ENCODE measurements around the gene SMR3B. TPM values are rescaled to one million over a fixed set of nuclear protein-coding genes. Genes with fewer than 3 reads are reported as not detected.

Gene SMR3B
- total and polyA plus RNA-seq, 4 donors: not detected

DNA sequence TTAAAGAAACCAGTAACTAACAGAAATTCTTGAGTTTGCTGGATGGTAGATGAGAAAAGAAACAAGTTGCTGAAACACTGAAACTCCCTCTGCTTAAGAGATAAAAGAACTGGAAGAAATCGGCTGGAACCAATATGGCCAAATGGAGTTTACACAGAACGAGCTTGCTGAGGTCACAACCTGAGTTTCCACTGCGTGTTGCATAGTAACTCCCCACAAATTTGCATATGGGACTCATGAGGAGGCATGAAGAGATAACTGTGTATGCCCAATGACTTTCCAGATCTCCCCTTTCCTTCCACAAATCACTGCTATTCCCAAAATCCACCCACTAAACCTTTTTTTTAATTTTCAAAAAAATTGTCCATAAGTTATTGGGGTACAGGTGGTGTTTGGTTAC, 10.2 kb upstream of the SMR3B start:
- TF ChIP-seq, protein P1, sequence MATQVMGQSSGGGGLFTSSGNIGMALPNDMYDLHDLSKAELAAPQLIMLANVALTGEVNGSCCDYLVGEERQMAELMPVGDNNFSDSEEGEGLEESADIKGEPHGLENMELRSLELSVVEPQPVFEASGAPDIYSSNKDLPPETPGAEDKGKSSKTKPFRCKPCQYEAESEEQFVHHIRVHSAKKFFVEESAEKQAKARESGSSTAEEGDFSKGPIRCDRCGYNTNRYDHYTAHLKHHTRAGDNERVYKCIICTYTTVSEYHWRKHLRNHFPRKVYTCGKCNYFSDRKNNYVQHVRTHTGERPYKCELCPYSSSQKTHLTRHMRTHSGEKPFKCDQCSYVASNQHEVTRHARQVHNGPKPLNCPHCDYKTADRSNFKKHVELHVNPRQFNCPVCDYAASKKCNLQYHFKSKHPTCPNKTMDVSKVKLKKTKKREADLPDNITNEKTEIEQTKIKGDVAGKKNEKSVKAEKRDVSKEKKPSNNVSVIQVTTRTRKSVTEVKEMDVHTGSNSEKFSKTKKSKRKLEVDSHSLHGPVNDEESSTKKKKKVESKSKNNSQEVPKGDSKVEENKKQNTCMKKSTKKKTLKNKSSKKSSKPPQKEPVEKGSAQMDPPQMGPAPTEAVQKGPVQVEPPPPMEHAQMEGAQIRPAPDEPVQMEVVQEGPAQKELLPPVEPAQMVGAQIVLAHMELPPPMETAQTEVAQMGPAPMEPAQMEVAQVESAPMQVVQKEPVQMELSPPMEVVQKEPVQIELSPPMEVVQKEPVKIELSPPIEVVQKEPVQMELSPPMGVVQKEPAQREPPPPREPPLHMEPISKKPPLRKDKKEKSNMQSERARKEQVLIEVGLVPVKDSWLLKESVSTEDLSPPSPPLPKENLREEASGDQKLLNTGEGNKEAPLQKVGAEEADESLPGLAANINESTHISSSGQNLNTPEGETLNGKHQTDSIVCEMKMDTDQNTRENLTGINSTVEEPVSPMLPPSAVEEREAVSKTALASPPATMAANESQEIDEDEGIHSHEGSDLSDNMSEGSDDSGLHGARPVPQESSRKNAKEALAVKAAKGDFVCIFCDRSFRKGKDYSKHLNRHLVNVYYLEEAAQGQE (IDR thresholded peaks at IDR 0.05): no peak
- TF ChIP-seq GABPA (IDR thresholded peaks at IDR 0.05 in 1 of 2, conservative IDR thresholded peaks at IDR 0.05 in 1 of 2): no peak
- no peak for TF ChIP-seq HNF4A (conservative IDR thresholded peaks at IDR 0.05)
- TF ChIP-seq, protein P2, sequence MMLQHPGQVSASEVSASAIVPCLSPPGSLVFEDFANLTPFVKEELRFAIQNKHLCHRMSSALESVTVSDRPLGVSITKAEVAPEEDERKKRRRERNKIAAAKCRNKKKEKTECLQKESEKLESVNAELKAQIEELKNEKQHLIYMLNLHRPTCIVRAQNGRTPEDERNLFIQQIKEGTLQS (IDR thresholded peaks at IDR 0.05): no peak
- no peak for TF ChIP-seq NR2F2 (IDR thresholded peaks at IDR 0.05)
- no peak for TF ChIP-seq TAF1 (conservative IDR thresholded peaks at IDR 0.05)
- TF ChIP-seq RAD21 (IDR thresholded peaks at IDR 0.05): no peak
- TF ChIP-seq, protein P3, sequence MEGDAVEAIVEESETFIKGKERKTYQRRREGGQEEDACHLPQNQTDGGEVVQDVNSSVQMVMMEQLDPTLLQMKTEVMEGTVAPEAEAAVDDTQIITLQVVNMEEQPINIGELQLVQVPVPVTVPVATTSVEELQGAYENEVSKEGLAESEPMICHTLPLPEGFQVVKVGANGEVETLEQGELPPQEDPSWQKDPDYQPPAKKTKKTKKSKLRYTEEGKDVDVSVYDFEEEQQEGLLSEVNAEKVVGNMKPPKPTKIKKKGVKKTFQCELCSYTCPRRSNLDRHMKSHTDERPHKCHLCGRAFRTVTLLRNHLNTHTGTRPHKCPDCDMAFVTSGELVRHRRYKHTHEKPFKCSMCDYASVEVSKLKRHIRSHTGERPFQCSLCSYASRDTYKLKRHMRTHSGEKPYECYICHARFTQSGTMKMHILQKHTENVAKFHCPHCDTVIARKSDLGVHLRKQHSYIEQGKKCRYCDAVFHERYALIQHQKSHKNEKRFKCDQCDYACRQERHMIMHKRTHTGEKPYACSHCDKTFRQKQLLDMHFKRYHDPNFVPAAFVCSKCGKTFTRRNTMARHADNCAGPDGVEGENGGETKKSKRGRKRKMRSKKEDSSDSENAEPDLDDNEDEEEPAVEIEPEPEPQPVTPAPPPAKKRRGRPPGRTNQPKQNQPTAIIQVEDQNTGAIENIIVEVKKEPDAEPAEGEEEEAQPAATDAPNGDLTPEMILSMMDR (IDR thresholded peaks at IDR 0.05; ENCODE audit: low read depth, low read length, missing input control): no peak
- no peak for TF ChIP-seq SP1 (IDR thresholded peaks at IDR 0.05)
- no peak for TF ChIP-seq EGR1 (IDR thresholded peaks at IDR 0.05; ENCODE audit: low read depth in 2 of 2)
- TF ChIP-seq, protein P4, sequence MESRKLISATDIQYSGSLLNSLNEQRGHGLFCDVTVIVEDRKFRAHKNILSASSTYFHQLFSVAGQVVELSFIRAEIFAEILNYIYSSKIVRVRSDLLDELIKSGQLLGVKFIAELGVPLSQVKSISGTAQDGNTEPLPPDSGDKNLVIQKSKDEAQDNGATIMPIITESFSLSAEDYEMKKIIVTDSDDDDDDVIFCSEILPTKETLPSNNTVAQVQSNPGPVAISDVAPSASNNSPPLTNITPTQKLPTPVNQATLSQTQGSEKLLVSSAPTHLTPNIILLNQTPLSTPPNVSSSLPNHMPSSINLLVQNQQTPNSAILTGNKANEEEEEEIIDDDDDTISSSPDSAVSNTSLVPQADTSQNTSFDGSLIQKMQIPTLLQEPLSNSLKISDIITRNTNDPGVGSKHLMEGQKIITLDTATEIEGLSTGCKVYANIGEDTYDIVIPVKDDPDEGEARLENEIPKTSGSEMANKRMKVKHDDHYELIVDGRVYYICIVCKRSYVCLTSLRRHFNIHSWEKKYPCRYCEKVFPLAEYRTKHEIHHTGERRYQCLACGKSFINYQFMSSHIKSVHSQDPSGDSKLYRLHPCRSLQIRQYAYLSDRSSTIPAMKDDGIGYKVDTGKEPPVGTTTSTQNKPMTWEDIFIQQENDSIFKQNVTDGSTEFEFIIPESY (IDR thresholded peaks at IDR 0.05): no peak
- no peak for TF ChIP-seq HNF4G (IDR thresholded peaks at IDR 0.05)
- TF ChIP-seq FOXA1 (IDR thresholded peaks at IDR 0.05): no peak
- no peak for TF ChIP-seq YY1 (IDR thresholded peaks at IDR 0.05)
- no peak for TF ChIP-seq JUND (IDR thresholded peaks at IDR 0.05)
- TF ChIP-seq RXRA (IDR thresholded peaks at IDR 0.05): no peak
- TF ChIP-seq, protein P5, sequence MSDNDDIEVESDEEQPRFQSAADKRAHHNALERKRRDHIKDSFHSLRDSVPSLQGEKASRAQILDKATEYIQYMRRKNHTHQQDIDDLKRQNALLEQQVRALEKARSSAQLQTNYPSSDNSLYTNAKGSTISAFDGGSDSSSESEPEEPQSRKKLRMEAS (IDR thresholded peaks at IDR 0.05): no peak
- TF ChIP-seq FOXA2 (IDR thresholded peaks at IDR 0.05): no peak
- Histone ChIP-seq H3K4me3 (ENCODE audit: low read depth in 1 of 3, low read length in 3 of 3) (no peak overlapping the region), H3K36me3 (ENCODE audit: control insufficient read depth in 4 of 4, insufficient read depth in 3 of 4, low read depth in 1 of 4, low read length in 3 of 4) (no peaks in the 10 kb centered on the region), H3K4me1 (ENCODE audit: control insufficient read depth in 4 of 4, insufficient read depth in 4 of 4, low read length in 3 of 4) (no peaks in the 10 kb centered on the region), H3K9ac (ENCODE audit: low read depth in 1 of 2, low read length in 2 of 2) (no peak overlapping the region), H3K9me3 (ENCODE audit: control insufficient read depth in 4 of 4, low read length in 3 of 4) (no peaks in the 10 kb centered on the region), H3K27me3 (ENCODE audit: control insufficient read depth in 4 of 4, insufficient read depth in 4 of 4, low read length in 3 of 4) (no peaks in the 10 kb centered on the region), H3K27ac (ENCODE audit: low read depth in 1 of 2, low read length in 2 of 2) (no peak overlapping the region)
- no peak for DNase-seq (ENCODE audit: low spot score)
- 68% methylated on average over 3 of the region's 3 CpGs for WGBS

All from liver (tissue), 9 donors.